ENCODE results near the gene ITGB1.

GRCh38 chr10:32951111-32951510, 6.9 kb downstream of the ITGB1 start:
- TF ChIP-seq, protein P1, sequence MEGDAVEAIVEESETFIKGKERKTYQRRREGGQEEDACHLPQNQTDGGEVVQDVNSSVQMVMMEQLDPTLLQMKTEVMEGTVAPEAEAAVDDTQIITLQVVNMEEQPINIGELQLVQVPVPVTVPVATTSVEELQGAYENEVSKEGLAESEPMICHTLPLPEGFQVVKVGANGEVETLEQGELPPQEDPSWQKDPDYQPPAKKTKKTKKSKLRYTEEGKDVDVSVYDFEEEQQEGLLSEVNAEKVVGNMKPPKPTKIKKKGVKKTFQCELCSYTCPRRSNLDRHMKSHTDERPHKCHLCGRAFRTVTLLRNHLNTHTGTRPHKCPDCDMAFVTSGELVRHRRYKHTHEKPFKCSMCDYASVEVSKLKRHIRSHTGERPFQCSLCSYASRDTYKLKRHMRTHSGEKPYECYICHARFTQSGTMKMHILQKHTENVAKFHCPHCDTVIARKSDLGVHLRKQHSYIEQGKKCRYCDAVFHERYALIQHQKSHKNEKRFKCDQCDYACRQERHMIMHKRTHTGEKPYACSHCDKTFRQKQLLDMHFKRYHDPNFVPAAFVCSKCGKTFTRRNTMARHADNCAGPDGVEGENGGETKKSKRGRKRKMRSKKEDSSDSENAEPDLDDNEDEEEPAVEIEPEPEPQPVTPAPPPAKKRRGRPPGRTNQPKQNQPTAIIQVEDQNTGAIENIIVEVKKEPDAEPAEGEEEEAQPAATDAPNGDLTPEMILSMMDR (IDR thresholded peaks at IDR 0.05) = no peak
- TF ChIP-seq POLR2A (IDR thresholded peaks at IDR 0.05) = no peak
